GM18873 (cell line): ENCODE measurements around the gene NCBP3.
"Not testable (repeated sequence)": the region's sequence is repeated elsewhere in the genome, so short reads cannot be mapped to it uniquely, and the experiment has no call there.

Experiments
- ATAC-seq: cut with Tn5 transposase; IDR thresholded peaks from one replicate; pipeline ENCODE4 v1.9.1; 2021; ENCODE audit warnings: mild to moderate bottlenecking, moderate library complexity, moderate number of reproducible peaks; ENCODE audit not compliant: unreplicated experiment, low FRiP score

The NCBP3 gene

DNA sequence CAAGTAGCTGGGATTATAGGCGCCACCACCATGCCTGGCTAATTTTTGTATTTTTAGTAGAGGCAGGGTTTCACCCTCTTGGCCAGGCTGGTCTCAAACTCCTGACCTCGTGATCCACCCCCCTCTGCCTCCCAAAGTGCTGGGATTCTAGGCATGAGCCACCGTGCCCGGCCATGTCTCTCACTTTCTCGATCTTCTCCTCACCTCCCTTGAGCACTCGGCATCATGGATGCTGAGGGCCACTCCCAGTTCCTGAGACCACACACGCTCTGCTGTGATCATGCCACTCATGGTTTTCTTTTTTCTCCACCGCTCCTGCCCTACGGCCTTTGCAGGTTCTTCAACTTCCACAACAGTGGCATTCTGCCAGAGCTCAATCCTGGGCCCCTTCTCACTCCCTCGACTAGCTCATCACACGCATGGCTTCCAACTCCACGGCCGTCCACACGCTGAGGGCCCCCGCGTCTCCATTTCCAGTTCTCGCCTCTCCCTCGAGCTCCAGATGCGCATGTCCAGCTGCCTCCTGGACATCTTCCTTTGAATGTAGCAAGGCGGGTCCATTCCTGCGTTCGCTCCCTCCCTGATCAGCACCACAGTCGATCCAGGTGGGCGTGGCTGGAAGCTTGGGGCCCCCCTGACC lies 5.5 kb upstream of the NCBP3 start:
- no peak for ATAC-seq

DNA sequence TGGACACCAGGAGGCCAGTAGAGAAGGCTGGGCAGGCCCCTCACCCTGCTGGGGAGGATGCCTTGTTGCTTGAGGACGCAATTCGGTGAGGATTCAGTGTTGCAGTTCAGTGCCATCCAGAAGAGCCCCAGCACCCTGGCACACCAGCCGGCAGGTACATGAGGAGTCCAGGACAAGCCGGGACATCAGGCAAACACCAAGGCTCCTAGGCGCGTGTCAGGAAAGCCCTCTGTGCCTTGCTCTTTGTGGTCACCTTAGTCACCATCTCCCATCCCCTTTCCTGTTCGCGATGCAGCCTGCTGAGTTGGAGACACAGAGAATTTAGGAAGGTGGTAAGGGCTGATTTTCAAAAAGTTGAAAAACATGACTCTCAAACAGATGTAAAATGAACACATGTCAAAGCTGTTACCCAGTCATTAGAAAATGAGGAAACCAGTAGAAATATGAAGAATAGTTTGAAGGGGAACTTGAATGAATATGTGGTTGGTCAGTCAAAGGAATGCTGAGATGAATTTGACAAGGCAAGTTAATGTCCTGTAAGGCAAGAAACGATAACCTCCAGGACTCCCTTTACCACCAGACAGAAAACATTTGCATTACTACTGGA lies 2.3 kb upstream of the NCBP3 start:
- no peak for ATAC-seq

GRCh38 chr17:3847165-3847670 lies 1.2 kb upstream of the NCBP3 start:
- ATAC-seq = no peak

- ATAC-seq = no peak
Observed at GRCh38 chr17:3846437-3847164, 555 bp upstream of the NCBP3 start.

DNA sequence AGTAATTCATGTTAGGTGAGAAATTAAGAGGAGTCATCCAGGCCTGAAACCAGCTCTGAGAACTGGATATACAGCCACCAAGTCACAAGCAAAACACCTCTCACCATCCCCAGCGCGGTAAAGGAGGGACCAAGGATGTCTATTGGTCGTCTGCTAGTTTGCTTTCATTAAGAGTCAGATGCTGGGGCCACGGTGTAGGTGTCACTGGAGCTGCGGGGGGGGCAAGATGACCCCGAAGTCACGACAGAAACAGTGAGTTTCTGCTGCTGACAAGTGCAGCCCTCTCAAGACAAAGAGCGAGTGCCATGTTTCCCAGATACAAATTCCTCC lies 790 bp downstream of the NCBP3 start:
- no peak for ATAC-seq

GRCh38 chr17:3844556-3844955 lies 1.5 kb downstream of the NCBP3 start:
- ATAC-seq = not testable (repeated sequence)

GRCh38 chr17:3843935-3844516 lies 2.0 kb downstream of the NCBP3 start:
- no peak for ATAC-seq

DNA sequence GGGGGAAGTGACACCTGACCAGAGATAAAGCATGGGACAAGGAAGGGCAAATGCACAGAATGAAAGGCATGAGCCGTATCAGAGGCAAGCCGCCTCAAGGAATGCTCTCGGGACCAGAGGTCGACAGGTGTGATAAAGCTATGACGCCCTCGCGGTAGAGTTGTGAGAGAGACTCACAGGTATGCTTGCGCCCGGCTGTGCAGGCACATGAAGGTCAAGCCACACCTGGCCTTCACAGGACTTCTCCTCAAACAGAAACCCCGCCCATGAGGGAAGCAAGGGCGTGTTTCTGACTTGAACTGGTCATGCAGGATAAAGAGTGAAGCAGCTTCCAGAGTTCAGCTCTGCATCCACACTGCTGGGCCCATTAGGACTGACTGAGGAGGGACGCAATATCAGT lies 7.8 kb downstream of the NCBP3 start:
- ATAC-seq = no peak

GRCh38 chr17:3836551-3836950 lies 9.5 kb downstream of the NCBP3 start:
- ATAC-seq = no peak

- ATAC-seq = no peak
Observed at GRCh38 chr17:3835410-3836229, 10.4 kb downstream of the NCBP3 start.

GRCh38 chr17:3834811-3835210 lies 11.2 kb downstream of the NCBP3 start:
- ATAC-seq = no peak

DNA sequence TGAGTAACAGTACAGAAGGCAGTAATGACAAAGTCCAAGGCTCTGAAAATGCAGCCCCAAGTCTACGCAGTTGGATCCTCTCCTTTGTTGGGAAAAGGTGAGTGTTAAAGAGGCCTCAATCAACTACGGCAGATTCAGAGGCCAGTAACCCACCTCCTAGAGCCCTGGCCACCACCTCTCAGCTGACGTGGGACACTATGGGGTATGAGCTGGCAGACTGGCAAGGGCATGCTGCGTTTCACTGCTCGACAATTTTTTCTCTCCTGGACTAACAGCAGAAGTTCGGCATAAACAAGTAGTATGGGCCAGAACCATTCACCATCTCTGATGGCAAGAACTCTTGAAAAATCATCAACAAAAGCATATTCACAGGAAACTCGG lies 17.2 kb downstream of the NCBP3 start:
- ATAC-seq = no peak

GRCh38 chr17:3828151-3828851 lies 17.7 kb downstream of the NCBP3 start:
- no peak for ATAC-seq

DNA sequence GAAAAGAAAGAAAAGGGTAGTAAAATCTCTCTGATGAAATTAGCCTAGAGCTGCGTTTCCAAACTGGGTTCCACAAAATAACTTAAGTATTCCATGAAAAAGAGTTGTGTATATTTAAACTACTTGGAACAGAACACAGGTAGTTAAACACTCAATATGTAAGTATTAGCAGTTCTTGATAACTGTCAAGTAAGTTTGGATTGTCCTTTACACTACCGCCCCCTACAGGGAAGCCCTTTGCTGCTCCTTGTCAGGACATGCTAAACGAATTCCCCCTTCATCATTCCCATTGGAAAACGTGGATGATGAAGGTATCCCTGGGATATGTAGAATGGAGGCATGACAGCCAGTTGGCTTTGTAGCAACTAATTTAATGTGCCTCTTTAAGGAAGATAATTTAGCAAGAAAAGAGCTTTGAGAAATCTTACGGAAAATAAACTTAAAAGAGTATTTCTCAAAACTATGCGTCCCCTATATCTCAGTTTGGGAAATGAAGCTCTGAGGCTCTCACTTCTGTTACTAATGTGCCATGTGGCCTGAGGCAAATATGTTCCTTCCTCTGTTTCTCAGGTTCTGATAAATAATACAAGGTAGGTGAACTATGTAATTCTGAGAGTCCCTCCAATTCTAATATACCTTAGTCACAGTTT lies 18.8 kb downstream of the NCBP3 start:
- no peak for ATAC-seq

GRCh38 chr17:3826191-3826590 lies 19.9 kb downstream of the NCBP3 start:
- no peak for ATAC-seq

DNA sequence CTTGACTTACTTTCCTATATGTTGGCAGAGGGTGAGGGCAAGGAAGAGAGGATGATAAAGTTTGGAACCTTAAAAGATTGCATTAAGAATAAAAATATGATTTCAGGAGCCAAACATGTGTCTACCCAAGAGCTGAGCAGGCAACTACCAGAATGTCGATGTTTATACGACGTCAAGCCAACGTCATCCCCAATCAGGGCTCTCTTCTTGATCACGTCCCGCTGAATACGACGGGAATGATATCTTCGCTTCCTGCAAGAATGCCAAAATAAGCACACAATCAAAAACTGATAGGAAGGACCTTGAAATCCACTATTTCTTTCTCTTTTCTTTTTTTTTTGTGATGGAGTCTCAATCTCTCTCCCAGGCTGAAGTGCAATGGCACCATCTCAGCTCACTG lies 24.9 kb downstream of the NCBP3 start:
- no peak for ATAC-seq

DNA sequence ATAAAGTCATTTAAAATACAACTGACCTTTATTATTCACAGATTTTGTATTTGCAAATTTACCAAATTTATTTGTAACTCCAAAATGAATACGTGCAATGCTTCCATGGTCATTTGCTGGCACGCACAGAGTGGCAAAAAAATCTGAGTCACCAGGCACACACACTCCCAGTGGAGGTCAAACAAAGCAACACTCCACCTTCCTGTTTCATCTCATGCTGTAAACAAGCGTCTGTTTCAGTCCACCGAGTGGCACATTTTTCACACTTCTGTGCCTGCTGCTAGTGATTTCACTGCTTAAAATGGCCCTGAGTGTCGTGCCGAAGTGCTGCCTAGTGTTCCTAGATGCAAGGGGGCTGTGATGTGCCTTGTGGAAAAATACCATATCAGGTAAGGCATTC lies 27.3 kb downstream of the NCBP3 start:
- ATAC-seq = no peak

GRCh38 chr17:3817851-3818605 lies 28.0 kb downstream of the NCBP3 start:
- ATAC-seq = no peak

DNA sequence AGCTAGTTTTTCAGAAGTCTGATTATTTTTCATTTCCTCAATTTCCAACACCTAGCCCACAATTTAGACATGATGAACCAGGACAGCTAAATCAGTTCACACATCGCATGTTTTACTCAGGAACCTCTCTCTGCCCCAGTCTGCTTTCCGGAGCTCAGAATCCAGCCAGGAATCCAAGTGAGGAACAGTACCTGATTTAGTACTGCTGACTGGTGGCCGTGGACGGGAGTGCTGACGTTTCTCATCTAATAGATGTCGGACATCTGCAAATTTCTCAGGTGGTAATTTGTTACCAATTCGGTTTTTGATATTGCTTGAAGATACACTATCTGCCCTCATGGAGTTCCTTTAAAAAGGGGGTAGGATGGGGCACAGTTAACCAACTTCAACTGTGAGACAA lies 30.1 kb downstream of the NCBP3 start:
- no peak for ATAC-seq
